ENCODE results near the gene ASB18.
"Not testable (repeated sequence)": the region's sequence is repeated elsewhere in the genome, so short reads cannot be mapped to it uniquely, and the experiment has no call there.

ASB18 gene

DNA sequence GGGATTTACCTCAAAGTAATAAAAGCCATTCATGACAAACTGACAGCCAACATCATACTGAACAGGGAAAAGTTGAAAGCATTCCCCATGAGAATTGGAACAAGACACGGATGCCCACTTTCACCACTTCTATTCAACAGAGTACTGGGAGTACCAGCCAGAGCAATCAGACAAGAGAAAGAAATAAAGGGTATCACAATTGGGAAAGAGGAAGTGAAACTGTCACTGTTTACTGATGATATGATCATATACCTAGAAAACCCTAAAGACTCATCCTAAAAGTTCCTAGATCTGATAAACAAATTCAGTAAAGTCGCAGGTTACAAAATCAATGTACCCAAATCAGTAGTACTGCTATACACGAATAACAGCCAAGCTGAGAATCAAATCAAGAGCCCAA, 17.2 kb upstream of the ASB18 start:
- CTCF ChIA-PET, result no interaction called here
- Histone ChIP-seq H3K9me3 (ENCODE audit: control insufficient read depth, insufficient read depth, low read depth, low read length) (no peaks in the 10 kb centered on the region), H3K4me3 (ENCODE audit: low read depth, low read length) (no peak overlapping the region), H3K4me1 (ENCODE audit: control insufficient read depth, insufficient read depth, low read length) (no peaks in the 10 kb centered on the region), H3K27ac (ENCODE audit: extremely low read depth, low read depth, low read length) (no peak overlapping the region), H3K36me3 (ENCODE audit: control insufficient read depth in 2 of 2, insufficient read depth in 1 of 2, low read length in 2 of 2) (no peaks in the 10 kb centered on the region)
- no peak for TF ChIP-seq SALL2 (tag by site-specific recombination; IDR thresholded peaks at IDR 0.05; ENCODE audit: borderline replicate concordance)
- TF ChIP-seq PRDM1 (tag by site-specific recombination; IDR thresholded peaks at IDR 0.05), result no peak
- no peak for TF ChIP-seq ZNF510 (tag by site-specific recombination; IDR thresholded peaks at IDR 0.05; ENCODE audit: insufficient replicate concordance)
- POLR2A ChIA-PET, result no interaction called here

DNA sequence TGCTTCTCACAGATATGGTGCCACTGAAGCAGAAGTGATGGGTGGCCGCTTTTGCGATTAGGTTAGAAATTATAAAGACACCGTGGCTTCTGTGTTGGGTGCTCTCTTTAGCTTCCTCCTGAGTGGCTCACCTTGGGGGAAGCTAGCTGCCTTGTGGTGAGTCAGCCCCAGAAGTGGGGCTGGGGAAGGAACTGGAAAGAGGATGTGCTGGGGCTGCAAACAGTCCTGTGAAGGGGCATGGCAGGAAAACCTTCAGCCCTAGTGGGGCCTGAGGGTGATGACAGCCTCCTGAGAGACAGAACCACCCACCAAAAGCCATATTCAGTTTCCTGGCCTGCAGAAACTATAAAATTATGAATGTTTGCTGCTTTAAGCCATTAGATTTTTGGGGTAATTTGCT, 8.9 kb upstream of the ASB18 start:
- H3K4me1 ChIP-seq (ENCODE audit: control insufficient read depth, insufficient read depth, low read length), result no peaks in the 10 kb centered on the region
- H3K9me3 ChIP-seq (ENCODE audit: control insufficient read depth, insufficient read depth, low read depth, low read length), result no peaks in the 10 kb centered on the region
- H3K36me3 ChIP-seq (ENCODE audit: control insufficient read depth in 2 of 2, insufficient read depth in 1 of 2, low read length in 2 of 2), result no peaks in the 10 kb centered on the region
- POLR2A ChIA-PET, result no interaction called here
- H3K27ac ChIP-seq (ENCODE audit: extremely low read depth, low read depth, low read length), result no peak overlapping the region
- CTCF ChIA-PET, result no interaction called here
- TF ChIP-seq SP2 (tag by site-specific recombination; IDR thresholded peaks at IDR 0.05) (no peak), ZNF548 (tag by site-specific recombination; IDR thresholded peaks at IDR 0.05) (no peak)
- TF ChIP-seq, protein P1, sequence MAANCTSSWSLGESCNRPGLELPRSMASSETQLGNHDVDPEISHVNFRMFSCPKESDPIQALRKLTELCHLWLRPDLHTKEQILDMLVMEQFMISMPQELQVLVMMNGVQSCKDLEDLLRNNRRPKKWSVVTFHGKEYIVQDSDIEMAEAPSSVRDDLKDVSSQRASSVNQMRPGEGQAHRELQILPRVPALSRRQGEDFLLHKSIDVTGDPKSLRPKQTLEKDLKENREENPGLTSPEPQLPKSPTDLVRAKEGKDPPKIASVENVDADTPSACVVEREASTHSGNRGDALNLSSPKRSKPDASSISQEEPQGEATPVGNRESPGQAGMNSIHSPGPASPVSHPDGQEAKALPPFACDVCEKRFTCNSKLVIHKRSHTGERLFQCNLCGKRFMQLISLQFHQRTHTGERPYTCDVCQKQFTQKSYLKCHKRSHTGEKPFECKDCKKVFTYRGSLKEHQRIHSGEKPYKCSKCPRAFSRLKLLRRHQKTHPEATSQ (tag by site-specific recombination; IDR thresholded peaks at IDR 0.05), result no peak
- H3K4me3 ChIP-seq (ENCODE audit: low read depth, low read length), result no peak overlapping the region

DNA sequence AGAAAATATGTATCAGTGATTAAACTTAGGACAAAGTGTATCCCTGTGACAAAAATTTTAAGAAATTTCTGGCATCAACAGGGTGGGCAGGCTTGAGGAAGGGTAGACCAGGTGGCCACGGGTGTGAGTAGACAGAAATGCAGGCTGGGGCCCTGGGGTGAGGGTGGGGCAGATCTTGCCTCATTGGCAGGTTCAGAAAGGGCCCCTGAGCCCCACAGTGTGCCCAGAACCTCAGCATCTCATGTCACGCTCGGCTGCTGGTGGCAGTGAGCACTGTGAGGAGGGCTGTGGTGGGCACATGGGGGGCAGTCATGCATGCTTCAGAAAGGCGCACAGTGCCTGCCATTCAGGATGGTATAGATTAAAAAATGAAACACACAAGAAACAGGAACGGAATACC, 7.6 kb upstream of the ASB18 start:
- Histone ChIP-seq H3K27ac (ENCODE audit: extremely low read depth, low read depth, low read length) (no peak overlapping the region), H3K4me3 (ENCODE audit: low read depth, low read length) (no peak overlapping the region), H3K36me3 (ENCODE audit: control insufficient read depth in 2 of 2, insufficient read depth in 1 of 2, low read length in 2 of 2) (no peaks in the 10 kb centered on the region), H3K4me1 (ENCODE audit: control insufficient read depth, insufficient read depth, low read length) (no peaks in the 10 kb centered on the region), H3K9me3 (ENCODE audit: control insufficient read depth, insufficient read depth, low read depth, low read length) (no peaks in the 10 kb centered on the region)
- TF ChIP-seq ZNF473 (tag by site-specific recombination; IDR thresholded peaks at IDR 0.05) (no peak), ZFP41 (tag by site-specific recombination; IDR thresholded peaks at IDR 0.05; ENCODE audit: borderline replicate concordance) (no peak), ZNF184 (tag by site-specific recombination; IDR thresholded peaks at IDR 0.05) (no peak), ZNF335 (tag by site-specific recombination; conservative IDR thresholded peaks at IDR 0.05) (no peak)
- TF ChIP-seq, protein P2, sequence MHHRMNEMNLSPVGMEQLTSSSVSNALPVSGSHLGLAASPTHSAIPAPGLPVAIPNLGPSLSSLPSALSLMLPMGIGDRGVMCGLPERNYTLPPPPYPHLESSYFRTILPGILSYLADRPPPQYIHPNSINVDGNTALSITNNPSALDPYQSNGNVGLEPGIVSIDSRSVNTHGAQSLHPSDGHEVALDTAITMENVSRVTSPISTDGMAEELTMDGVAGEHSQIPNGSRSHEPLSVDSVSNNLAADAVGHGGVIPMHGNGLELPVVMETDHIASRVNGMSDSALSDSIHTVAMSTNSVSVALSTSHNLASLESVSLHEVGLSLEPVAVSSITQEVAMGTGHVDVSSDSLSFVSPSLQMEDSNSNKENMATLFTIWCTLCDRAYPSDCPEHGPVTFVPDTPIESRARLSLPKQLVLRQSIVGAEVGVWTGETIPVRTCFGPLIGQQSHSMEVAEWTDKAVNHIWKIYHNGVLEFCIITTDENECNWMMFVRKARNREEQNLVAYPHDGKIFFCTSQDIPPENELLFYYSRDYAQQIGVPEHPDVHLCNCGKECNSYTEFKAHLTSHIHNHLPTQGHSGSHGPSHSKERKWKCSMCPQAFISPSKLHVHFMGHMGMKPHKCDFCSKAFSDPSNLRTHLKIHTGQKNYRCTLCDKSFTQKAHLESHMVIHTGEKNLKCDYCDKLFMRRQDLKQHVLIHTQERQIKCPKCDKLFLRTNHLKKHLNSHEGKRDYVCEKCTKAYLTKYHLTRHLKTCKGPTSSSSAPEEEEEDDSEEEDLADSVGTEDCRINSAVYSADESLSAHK (tag by site-specific recombination; IDR thresholded peaks at IDR 0.05), result no peak
- CTCF ChIA-PET, result no interaction called here
- POLR2A ChIA-PET, result no interaction called here

DNA sequence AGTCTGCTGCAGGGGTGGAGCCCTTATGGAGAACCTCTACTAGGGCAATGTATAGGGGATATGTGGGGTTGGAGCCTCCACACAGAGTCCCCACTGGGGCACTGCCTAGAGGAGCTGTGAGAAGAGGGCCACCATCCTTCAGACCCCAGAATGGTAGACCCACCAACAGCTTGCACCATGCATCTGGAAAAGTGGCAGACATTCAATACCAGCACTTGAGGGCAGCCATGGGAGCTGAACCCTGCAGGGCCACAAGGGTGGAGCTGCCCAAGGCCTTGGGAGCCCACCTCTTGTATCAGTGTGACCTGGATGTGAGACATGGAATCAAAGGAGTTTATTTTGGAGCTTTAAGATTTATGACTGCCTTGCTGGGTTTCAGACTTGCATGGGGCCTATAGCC, 5.7 kb upstream of the ASB18 start:
- H3K27ac ChIP-seq (ENCODE audit: extremely low read depth, low read depth, low read length); H3K4me1 ChIP-seq (ENCODE audit: control insufficient read depth, insufficient read depth, low read length); POLR2A ChIA-PET; H3K36me3 ChIP-seq (ENCODE audit: control insufficient read depth in 2 of 2, insufficient read depth in 1 of 2, low read length in 2 of 2); H3K4me3 ChIP-seq (ENCODE audit: low read depth, low read length); H3K9me3 ChIP-seq (ENCODE audit: control insufficient read depth, insufficient read depth, low read depth, low read length); CTCF ChIA-PET: not testable (repeated sequence)
- peak; percentile 81 for TF ChIP-seq SETDB1 (IDR thresholded peaks at IDR 0.05; ENCODE audit: insufficient read length, low read length)
- 0 out of 2 replicates have a peak, but pooled peaks have one; percentile 46 for TF ChIP-seq TRIM28 (IDR thresholded peaks at IDR 0.05; ENCODE audit: borderline replicate concordance, low read length)
